ENCODE results near the gene BOLL.
"Not testable (repeated sequence)": the region's sequence is repeated elsewhere in the genome, so short reads cannot be mapped to it uniquely, and the experiment has no call there.

The BOLL gene, protein sequence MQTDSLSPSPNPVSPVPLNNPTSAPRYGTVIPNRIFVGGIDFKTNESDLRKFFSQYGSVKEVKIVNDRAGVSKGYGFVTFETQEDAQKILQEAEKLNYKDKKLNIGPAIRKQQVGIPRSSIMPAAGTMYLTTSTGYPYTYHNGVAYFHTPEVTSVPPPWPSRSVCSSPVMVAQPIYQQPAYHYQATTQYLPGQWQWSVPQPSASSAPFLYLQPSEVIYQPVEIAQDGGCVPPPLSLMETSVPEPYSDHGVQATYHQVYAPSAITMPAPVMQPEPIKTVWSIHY

DNA sequence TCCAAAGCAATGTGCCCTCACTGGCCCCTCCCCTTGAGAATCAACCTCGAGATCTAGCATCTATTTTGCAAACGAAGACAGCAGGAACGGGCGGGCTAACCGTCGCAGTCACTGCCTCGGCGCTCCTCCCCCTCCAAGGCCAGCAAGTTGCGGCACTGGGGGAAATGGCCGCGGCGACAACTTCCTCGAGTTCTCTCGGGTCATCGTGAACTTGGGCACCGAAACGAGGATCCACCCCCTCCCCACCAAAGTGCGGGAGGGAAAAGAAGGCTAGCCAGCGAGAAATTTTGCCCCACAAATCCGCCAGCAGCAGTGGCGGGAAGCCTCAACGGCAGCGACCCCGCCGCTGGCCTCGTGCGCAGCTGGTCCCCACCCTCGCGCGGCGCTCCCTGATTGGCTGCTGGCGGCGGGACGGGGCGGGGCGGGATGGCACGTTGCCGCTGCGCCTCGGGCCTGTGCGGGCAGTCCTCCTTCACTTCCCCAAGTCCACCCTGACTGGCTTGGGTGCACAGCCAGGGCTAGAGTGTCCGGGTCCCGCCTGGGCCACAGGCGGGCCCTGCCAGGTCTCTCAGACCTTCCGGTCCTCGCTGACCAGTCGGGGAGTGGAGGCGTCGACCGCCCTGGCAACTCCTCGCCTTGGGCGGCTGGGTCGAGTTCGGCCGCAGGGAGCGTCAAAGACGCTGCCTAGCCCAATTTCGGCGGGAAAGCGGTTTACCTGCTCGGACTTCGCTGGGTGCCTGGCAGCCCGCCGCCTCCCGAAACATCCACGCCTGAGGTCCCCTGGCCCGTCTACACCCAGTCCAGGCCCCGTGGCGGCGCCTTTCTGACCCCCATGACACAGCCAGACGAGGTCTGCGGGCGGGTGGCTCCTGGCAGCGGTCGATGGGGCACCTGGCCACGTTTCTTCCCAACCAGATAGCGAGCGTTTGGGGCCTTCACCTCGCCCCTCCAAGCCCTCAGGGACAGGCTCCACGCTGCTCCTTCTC lies at the start of gene BOLL:
BOLL (minus strand) TSS at position 364 of the 986 bp plus-strand sequence. CDS start 3,469 bp downstream, outside the sequence.
- no peak for DNase-seq (ENCODE audit: low read depth)

DNA sequence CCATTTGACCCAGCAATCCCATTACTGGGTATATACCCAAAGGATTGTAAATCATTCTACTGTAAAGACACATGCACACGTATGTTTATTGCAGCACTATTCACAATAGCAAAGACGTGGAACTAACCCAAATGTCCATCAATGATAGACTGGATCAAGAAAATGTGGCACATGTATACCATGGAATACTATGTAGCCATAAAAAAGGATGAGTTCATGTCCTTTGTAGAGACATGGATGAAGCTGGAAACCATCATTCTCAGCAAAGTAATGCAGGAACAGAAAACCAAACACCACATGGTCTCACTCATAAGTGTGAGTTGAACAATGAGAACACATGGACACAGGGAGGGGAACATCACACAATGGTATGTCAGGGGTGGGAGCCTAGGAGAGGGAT lies 49.7 kb upstream of the BOLL start:
- DNase-seq (ENCODE audit: low read depth), result not testable (repeated sequence)

- DNase-seq (ENCODE audit: low read depth), result no peak
Measured at GRCh38 chr2:197828464-197829135, 43.5 kb upstream of the BOLL start.

DNA sequence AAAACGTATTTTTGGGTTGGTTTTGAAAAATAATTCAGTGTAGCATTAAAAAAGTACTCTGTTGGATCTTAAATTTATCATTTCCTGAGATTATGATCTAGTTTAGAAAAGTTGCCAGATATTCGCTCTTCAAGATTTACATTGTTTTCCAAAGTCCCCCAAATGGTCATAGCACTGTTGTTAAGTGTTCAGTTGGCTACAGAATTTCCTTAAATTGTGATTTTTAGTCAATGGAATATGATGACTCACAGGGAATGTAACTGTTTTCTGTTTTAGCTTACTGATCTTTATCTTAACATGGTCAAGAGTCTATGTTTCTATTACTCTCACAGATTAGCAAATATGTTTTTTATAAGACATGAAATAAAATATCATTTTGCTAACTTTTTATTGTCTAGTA lies 42.5 kb upstream of the BOLL start:
- DNase-seq (ENCODE audit: low read depth), result no peak

DNA sequence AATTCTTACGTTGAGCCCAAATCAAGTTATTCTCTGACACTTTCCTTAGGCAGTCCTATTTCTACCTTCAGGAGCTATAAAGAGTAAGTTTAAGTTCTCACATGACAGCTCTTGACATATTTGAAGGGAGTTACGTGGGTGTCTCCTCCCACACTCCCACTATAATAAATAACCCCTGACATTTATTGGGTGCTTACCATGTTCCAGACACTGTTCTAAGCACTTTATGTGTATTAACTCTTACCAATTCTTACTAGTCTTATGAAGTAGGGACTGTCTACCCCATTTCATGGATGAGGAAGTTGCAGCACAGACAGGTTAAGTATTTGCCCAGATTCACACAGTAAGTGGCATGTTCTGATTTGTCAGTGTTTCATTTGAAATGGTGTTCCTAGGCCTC lies 37.2 kb upstream of the BOLL start:
- no peak for DNase-seq (ENCODE audit: low read depth)

GRCh38 chr2:197821550-197822289 lies 36.6 kb upstream of the BOLL start:
- DNase-seq (ENCODE audit: low read depth), result no peak

DNA sequence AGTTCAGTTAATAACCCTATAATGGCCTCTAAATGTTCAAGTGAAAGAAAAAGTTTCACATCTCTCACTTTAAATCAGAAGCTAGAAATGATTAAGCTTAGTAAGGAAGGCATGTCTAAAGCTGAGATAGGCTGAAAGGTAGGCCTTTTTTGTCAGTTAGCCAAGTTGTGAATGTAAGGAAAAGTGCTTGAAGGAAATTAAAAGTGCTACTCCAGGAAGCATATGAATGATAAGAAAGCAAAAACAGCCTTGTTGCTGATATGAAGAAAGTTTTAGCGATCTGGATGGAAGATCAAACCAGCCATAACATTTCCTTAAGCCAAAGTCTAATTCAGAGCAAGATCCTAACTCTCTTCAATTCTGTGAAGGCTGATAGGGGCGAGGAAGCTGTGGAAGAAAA lies 29.4 kb upstream of the BOLL start:
- DNase-seq (ENCODE audit: low read depth), result no peak

- DNase-seq (ENCODE audit: low read depth), result peak; percentile 42
Measured at GRCh38 chr2:197813093-197813787, 28.1 kb upstream of the BOLL start.

DNA sequence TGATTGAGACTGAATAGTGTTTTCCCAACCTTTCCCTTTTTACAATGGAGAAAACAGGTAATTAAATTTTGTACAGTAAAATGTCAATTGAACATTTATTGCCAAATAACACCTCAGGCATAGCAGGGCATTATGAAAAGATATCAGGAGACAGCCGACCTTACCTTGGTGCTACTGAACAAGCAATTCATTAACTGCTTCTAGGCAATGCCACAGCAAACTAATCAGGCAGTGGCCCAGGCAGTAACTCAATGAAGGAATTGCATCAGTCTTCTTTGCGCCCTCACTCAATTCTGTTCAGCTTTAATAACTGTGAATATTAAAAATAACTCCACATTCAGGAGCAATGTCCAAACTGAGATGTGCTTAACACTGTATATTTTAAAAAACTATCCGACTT lies 25.4 kb upstream of the BOLL start:
- DNase-seq (ENCODE audit: low read depth), result no peak

DNA sequence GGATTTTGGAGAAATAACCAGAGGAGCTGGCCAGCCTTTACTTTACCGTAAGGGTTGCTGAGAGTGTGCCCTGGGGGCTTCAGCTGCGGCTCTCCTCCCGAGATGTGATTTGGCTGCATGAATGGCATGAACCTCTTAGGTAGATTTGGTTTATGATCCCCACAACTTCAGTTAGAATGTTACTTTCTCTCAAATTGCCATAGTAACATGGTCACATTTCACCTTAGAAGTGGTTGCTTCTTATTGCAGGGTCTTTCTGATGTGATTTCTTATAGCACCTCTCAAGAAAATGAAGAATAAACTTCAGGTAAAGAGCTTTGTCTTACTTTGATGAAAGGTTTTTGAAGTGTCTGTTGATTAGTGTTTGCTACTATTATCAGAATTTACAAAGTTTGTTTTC lies 24.9 kb upstream of the BOLL start:
- no peak for DNase-seq (ENCODE audit: low read depth)

GRCh38 chr2:197809064-197809463 lies 23.9 kb upstream of the BOLL start:
- no peak for DNase-seq (ENCODE audit: low read depth)

GRCh38 chr2:197805715-197806633 lies 20.9 kb upstream of the BOLL start:
- DNase-seq (ENCODE audit: low read depth), result no peak

DNA sequence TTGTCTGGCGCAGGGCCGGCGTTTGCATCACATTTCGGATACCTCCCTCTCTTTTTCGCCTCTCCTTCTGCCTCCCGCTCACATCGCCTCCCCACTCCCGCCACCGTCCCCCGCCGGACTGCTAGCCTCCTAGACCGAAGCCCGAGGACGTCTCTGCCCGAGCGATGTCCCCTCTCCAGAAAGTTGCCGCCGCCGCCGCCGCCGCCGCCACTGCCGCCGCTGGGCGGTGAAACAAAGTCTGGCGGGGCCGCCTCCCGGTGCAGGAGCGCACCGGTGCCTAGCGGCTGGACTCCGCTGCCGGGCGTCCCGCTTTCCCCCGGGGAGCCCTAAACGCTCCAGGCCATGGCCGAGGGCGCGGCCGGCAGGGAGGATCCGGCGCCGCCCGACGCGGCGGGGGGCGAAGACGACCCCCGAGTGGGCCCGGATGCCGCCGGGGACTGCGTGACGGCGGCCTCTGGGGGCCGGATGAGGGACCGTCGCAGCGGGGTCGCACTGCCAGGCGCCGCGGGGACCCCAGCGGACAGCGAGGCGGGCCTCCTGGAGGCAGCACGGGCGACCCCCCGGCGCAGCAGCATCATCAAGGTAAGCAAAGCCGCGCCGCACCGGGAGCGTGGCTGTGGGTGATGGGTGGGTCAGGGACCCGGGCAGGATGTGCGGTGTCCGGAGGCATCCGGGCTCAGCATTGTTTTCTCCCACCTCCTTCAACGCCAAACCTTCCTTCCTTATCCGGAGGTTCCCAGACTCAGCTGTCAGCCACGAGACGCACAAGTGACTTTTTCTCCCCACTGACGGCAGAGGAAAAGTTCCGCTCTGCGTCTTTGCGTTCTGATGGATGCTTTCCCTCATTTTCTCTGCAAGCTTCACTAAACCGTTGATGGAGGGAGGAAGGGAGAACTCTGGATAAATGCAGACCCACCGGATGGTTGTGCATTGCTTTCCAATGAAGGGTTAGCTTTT lies 19.9 kb upstream of the BOLL start:
- DNase-seq (ENCODE audit: low read depth), result no peak

DNA sequence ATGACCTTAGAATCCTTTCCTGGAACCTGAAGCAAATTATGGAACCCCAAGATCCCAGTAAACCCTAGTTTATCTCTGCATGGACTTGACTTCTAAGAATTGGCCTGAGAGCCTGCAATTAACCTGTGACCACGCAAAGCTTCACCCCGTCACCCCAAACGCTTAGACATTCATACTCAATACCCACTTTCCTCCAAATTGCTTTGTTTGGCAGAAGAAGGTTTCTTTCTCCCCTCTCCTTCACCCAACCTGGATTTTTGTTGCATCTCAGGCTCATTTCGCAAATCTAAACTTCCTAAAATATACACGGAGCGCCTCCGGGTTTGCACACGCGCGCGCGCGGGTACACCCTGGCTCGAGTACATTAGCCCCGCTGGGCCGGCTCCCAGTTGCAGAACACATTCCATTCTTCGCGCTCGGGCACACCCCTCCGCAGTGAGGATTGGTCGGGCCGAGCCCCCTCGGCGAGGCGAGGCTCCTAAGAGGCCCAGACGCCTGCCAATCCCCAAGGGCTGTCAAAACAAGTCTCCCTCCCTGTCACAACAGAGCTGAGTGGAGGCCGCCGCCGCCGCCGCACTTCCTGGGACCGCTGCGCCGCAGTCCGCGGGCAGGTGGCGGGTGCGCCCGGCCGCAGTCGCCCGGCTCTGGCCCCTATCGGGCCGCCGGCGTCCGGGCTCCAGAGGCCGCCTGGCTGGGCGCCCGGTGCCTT lies 19.1 kb upstream of the BOLL start, which contains the start of gene PLCL1:
PLCL1 (plus strand) TSS at position 545 of the 709 bp plus-strand sequence.
- peak; percentile 91 for DNase-seq (ENCODE audit: low read depth)

GRCh38 chr2:197803033-197803444 lies 17.9 kb upstream of the BOLL start:
- peak; percentile 55 for DNase-seq (ENCODE audit: low read depth)

DNA sequence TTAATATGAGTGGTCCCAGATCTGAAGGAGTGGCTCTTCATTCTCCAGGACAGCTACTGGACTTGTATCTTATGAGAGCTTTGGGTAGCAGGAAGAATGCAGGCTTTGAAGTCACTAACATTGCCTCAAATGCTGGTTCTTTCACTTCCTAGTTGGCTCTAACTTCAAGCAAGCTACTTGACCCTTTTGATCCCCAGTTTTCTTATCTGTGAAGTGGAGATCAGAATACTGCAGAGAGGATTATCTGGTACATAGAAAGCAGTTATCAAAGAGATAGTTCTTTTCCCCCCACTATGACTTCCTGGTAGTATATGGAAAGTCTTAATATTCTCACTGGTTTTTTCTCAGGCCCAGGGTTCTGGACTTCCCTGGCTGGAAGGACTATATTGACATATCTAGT lies 15.9 kb upstream of the BOLL start:
- DNase-seq (ENCODE audit: low read depth), result no peak

DNA sequence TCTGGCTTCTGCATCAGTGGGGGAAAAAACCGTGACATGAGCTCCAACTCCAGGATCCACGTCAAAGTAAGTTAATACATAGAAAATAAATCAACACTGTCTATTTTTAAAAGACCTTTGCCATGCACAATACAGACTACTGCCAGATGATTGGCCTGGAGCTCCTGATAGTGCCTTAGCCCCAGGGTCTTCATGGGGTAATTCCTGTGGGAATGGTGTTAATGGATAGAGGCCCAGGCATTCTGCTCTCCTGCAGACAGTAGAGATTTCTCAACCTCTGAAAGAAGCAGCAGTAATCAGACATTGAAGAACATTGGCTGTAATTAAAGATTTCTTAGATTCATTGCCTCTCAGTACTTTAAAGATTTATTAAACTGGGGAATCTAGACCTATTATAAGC lies 15.0 kb upstream of the BOLL start:
- DNase-seq (ENCODE audit: low read depth), result no peak

- DNase-seq (ENCODE audit: low read depth), result no peak
Measured at GRCh38 chr2:197799068-197799467, 13.9 kb upstream of the BOLL start.

All from iris pigment epithelial cell (primary cell).